Ascending aorta (tissue), 2 donors: ENCODE measurements around the gene KCND3. TPM values are rescaled to one million over a fixed set of nuclear protein-coding genes. Genes with fewer than 3 reads are reported as not detected.

Experiments used
- DNase-seq, 2 donors: peaks; one replicate each; pipeline ENCODE4 v3.0.0-alpha.2; 2019; ENCODE audit warnings: low spot score in 2 of 2
- H3K27ac ChIP-seq, 2 donors: fragments of 200-600 bp; sonication (generic); one replicate each; pipeline ENCODE4 v1.5.1; 2016 to 2017; ENCODE audit warnings: mild to moderate bottlenecking in 1 of 2
- H3K27me3 ChIP-seq: fragments of 200-600 bp; sonication (generic); one replicate; pipeline ENCODE4 v1.5.1; 2017
- H3K36me3 ChIP-seq, 2 donors: fragments of 200-600 bp; sonication (generic); one replicate each; pipeline ENCODE4 v1.5.1; 2016
- H3K4me1 ChIP-seq, 2 donors: fragments of 200-600 bp; sonication (generic); one replicate each; pipeline ENCODE4 v1.5.1; 2016 to 2017; ENCODE audit warnings: mild to moderate bottlenecking in 1 of 2
- H3K4me3 ChIP-seq, 2 donors: fragments of 200-600 bp; sonication (generic); one replicate each; pipeline ENCODE4 v1.5.1; 2016 to 2017; ENCODE audit warnings: mild to moderate bottlenecking in 1 of 2
- H3K9me3 ChIP-seq, 2 donors: fragments of 200-600 bp; sonication (generic); one replicate each; pipeline ENCODE4 v1.5.1; 2016
- intact Hi-C: fragments of 100-400 bp; cut with DNase I; formaldehyde crosslinking; loops from one replicate; pipeline ENCODE4 v1.15.1; 2023
- total RNA-seq: library from RNA; depleted of rRNA; stranded (reverse); fragments of >200 nt; gene quantifications from one replicate; pipeline ENCODE4 v1.1.0, GENCODE V29; 2016
- TF ChIP-seq, protein P1 (sequence below), 3 experiments: fragments of 200-600 bp in 2 of 3; fragments of 450-650 bp in 1 of 3; sonication (generic) in 2 of 3; IDR thresholded peaks; one replicate each; pipeline ENCODE4 v1.5.1; 2016 to 2019; ENCODE audit warnings: antibody characterized with exemption in 3 of 3, mild to moderate bottlenecking in 1 of 3, moderate library complexity in 1 of 3

Gene KCND3
- total RNA-seq, 1 donor from 2014 or later = 13.3 TPM

- H3K4me1 ChIP-seq = peaks cover 0 to 4% of the 10 kb centered on the region in 2 donors
- DNase-seq = no peak
- no peaks in the 10 kb centered on the region for H3K36me3 ChIP-seq
- no peaks in the 10 kb centered on the region for H3K27me3 ChIP-seq
- TF ChIP-seq, protein P1, sequence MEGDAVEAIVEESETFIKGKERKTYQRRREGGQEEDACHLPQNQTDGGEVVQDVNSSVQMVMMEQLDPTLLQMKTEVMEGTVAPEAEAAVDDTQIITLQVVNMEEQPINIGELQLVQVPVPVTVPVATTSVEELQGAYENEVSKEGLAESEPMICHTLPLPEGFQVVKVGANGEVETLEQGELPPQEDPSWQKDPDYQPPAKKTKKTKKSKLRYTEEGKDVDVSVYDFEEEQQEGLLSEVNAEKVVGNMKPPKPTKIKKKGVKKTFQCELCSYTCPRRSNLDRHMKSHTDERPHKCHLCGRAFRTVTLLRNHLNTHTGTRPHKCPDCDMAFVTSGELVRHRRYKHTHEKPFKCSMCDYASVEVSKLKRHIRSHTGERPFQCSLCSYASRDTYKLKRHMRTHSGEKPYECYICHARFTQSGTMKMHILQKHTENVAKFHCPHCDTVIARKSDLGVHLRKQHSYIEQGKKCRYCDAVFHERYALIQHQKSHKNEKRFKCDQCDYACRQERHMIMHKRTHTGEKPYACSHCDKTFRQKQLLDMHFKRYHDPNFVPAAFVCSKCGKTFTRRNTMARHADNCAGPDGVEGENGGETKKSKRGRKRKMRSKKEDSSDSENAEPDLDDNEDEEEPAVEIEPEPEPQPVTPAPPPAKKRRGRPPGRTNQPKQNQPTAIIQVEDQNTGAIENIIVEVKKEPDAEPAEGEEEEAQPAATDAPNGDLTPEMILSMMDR (IDR thresholded peaks at IDR 0.05) = no peak
- no peak overlapping the region for H3K4me3 ChIP-seq
- peak overlapping the region in 1 of 2 donors; percentile 14 for H3K27ac ChIP-seq
- intact Hi-C loops = no loop called here
- H3K9me3 ChIP-seq = no peaks in the 10 kb centered on the region
Observed at GRCh38 chr1:111938123-111938522, 51.3 kb downstream of the KCND3 start.

DNA sequence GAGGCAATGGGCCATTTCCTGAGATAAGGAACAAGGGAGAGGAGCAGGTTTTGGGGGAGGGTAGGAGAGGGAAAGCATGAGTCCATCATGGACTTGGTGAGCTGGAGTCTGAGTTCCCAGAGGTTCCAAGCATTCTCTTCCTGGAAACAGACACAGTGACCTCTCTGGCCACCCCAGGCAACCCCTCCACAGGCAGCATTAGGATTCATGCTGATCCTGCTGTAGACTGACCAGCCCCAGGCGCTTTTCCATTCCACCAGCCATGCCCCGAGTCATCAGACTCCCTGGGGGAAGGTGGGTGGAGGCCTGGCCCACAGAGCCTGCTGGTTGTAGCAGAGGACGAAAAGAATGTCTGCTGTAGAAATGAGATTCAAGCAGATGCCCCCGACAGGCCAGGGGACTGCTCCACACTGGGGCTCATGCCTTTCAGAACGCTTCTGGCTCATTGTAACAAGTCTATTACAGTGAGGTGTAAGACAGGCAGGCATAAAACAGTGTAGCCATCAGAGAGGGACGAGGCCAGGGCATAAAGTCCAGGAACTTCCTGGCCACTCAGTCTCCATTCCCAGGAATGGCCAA is 52.2 kb downstream of the KCND3 start:
- TF ChIP-seq, protein P1 (IDR thresholded peaks at IDR 0.05) = no peak
- Histone ChIP-seq H3K27me3 (no peaks in the 10 kb centered on the region), H3K4me1 (peaks cover 0 to 4% of the 10 kb centered on the region in 2 donors), H3K9me3 (no peaks in the 10 kb centered on the region), H3K4me3 (no peak overlapping the region), H3K27ac (peak overlapping the region; percentile 14 to 21), H3K36me3 (no peaks in the 10 kb centered on the region)
- intact Hi-C loops = no loop called here
- peak in 1 of 2 donors; percentile 48 for DNase-seq

- Histone ChIP-seq H3K9me3 (no peaks in the 10 kb centered on the region), H3K27ac (no peak overlapping the region), H3K27me3 (no peaks in the 10 kb centered on the region), H3K4me3 (no peak overlapping the region), H3K36me3 (no peaks in the 10 kb centered on the region), H3K4me1 (peaks cover 0 to 4% of the 10 kb centered on the region in 2 donors)
- intact Hi-C loops = no loop called here
- TF ChIP-seq, protein P1 (IDR thresholded peaks at IDR 0.05) = no peak
- peak in 1 of 2 donors; percentile 37 for DNase-seq
Observed at GRCh38 chr1:111934106-111934852, 55.2 kb downstream of the KCND3 start.

GRCh38 chr1:111930356-111930755 is 59.1 kb downstream of the KCND3 start:
- Histone ChIP-seq H3K4me3 (no peak overlapping the region), H3K4me1 (no peaks in the 10 kb centered on the region), H3K9me3 (no peaks in the 10 kb centered on the region), H3K27ac (no peak overlapping the region), H3K27me3 (no peaks in the 10 kb centered on the region), H3K36me3 (no peaks in the 10 kb centered on the region)
- intact Hi-C loops = no loop called here
- TF ChIP-seq, protein P1 (IDR thresholded peaks at IDR 0.05) = no peak
- DNase-seq = peak in 1 of 2 donors; percentile 3

GRCh38 chr1:111928531-111928930 is 60.9 kb downstream of the KCND3 start:
- Histone ChIP-seq H3K36me3 (no peaks in the 10 kb centered on the region), H3K9me3 (no peaks in the 10 kb centered on the region), H3K4me3 (no peak overlapping the region), H3K27me3 (no peaks in the 10 kb centered on the region), H3K27ac (no peak overlapping the region), H3K4me1 (no peaks in the 10 kb centered on the region)
- DNase-seq = peak in 1 of 2 donors; percentile 33
- intact Hi-C loops = no loop called here
- TF ChIP-seq, protein P1 (IDR thresholded peaks at IDR 0.05) = no peak
